Keratinocyte (primary cell): ENCODE results near the gene KLHL29. TPM values are rescaled to one million over a fixed set of nuclear protein-coding genes. Genes with fewer than 3 reads are reported as not detected.

ENCODE experiments used
- DNase-seq: peaks from one replicate; pipeline ENCODE4 v3.0.0-alpha.2; 2011; ENCODE audit warnings: low read depth, missing footprints, low spot score
- FAIRE-seq: peaks from 2 replicates; lab custom pipeline; 2011; peaks lifted over from hg19 to GRCh38; lab: Jason Lieb, UNC
- H2AFZ ChIP-seq: 2 replicates; pipeline ENCODE4 v1.6.0; 2012; ENCODE audit warnings: low read length, control low read depth, inconsistent platforms; ENCODE audit not compliant: control insufficient read depth
- H3K27ac ChIP-seq: 2 replicates; pipeline ENCODE4 v1.5.1; 2011; ENCODE audit warnings: low read length; ENCODE audit not compliant: control insufficient read depth, insufficient read depth
- H3K27me3 ChIP-seq: 3 replicates; pipeline ENCODE4 v1.6.0; 2011; ENCODE audit warnings: low read length; ENCODE audit not compliant: control insufficient read depth, insufficient read depth; ENCODE audit errors: extremely low read depth
- H3K36me3 ChIP-seq, 2 experiments: 2 replicates in 1 of 2; 3 replicates in 1 of 2; pipeline ENCODE4 v1.5.1; 2011; ENCODE audit warnings: low read length in 2 of 2, mild to moderate bottlenecking in 1 of 2; ENCODE audit not compliant: control insufficient read depth in 2 of 2, insufficient read depth in 2 of 2; ENCODE audit errors: extremely low read depth in 1 of 2
- H3K4me1 ChIP-seq: 3 replicates; pipeline ENCODE4 v1.5.1; 2011; ENCODE audit warnings: low read length; ENCODE audit not compliant: control insufficient read depth, insufficient read depth; ENCODE audit errors: extremely low read depth
- H3K4me2 ChIP-seq: 3 replicates; pipeline ENCODE4 v1.6.0; 2011; ENCODE audit warnings: low read depth, low read length; ENCODE audit not compliant: control insufficient read depth, insufficient read depth; ENCODE audit errors: extremely low read depth
- H3K4me3 ChIP-seq, 3 experiments: fragments of 200-600 bp in 1 of 3; sonication (generic) in 1 of 3; 2 replicates in 2 of 3; 3 replicates in 1 of 3; pipeline ENCODE4 v1.5.1; 2011 to 2016; ENCODE audit warnings: low read length in 3 of 3, mild to moderate bottlenecking in 3 of 3, control low read depth in 2 of 3, inconsistent platforms in 1 of 3, low read depth in 1 of 3, mixed read lengths in 1 of 3, mixed run types in 1 of 3, moderate library complexity in 1 of 3; ENCODE audit not compliant: control insufficient read depth in 2 of 3, insufficient read depth in 2 of 3; ENCODE audit errors: extremely low read depth in 1 of 3
- H3K79me2 ChIP-seq: 2 replicates; pipeline ENCODE4 v1.6.0; 2012; ENCODE audit warnings: low read length; ENCODE audit not compliant: control insufficient read depth, insufficient read depth
- H3K9ac ChIP-seq: 3 replicates; pipeline ENCODE4 v1.6.0; 2011; ENCODE audit warnings: low read length; ENCODE audit not compliant: control insufficient read depth, insufficient read depth; ENCODE audit errors: extremely low read depth
- H3K9me1 ChIP-seq: 3 replicates; pipeline ENCODE4 v1.6.0; 2011; ENCODE audit warnings: low read length; ENCODE audit not compliant: control insufficient read depth, insufficient read depth; ENCODE audit errors: extremely low read depth
- H3K9me3 ChIP-seq: 2 replicates; pipeline ENCODE4 v1.5.1; 2012; ENCODE audit warnings: low read depth, low read length; ENCODE audit not compliant: control insufficient read depth
- H4K20me1 ChIP-seq: 3 replicates; pipeline ENCODE4 v1.6.0; 2011; ENCODE audit warnings: low read length; ENCODE audit not compliant: control insufficient read depth, insufficient read depth; ENCODE audit errors: extremely low read depth
- CTCF ChIP-seq, 3 experiments: IDR thresholded peaks in 1 of 3; conservative IDR thresholded peaks in 1 of 3; optimal IDR thresholded peaks in 1 of 3; 2 replicates in 2 of 3; 3 replicates in 1 of 3; pipeline versions ENCODE3 to v1.5.1; 2011; ENCODE audit warnings: low read length in 3 of 3, mild to moderate bottlenecking in 3 of 3, moderate library complexity in 2 of 3, control low read depth in 1 of 3, inconsistent platforms in 1 of 3; ENCODE audit not compliant: insufficient read depth in 2 of 3; ENCODE audit errors: extremely low read depth in 1 of 3
- EZH2 ChIP-seq: IDR thresholded peaks from one replicate; pipeline ENCODE4 v1.6.1; 2012; ENCODE audit warnings: inconsistent platforms, mild to moderate bottlenecking, low read length, moderate library complexity
- dilution Hi-C: fragments of 300-500 bp; cut with MboI; formaldehyde crosslinking; loops from one replicate; pipeline ENCODE4 v1.7.0; 2020; ENCODE audit warnings: low sequenced_read_pairs; ENCODE audit not compliant: extremely low pct_ligation_motif_present
- polyA plus RNA-seq, 5 experiments: library from polyadenylated mRNA; depleted of rRNA in 3 of 5; stranded (reverse) in 3 of 5; stranded (forward) in 1 of 5; unstranded in 1 of 5; fragments of >200 nt; gene quantifications; 1 replicate in 1 of 5; 2 replicates in 3 of 5; 3 replicates in 1 of 5; pipeline versions ENCODE4 v1.2.1 to v1.2.3, GENCODE V29; 2011 to 2012; ENCODE audit warnings: missing spikeins in 2 of 5, low read depth in 1 of 5, low replicate concordance in 1 of 5

KLHL29 gene
- polyA plus RNA-seq, 1 donor (not counting 4 experiments of a cell fraction or from before 2014, with no cell fraction given) = 4.7 TPM

DNA sequence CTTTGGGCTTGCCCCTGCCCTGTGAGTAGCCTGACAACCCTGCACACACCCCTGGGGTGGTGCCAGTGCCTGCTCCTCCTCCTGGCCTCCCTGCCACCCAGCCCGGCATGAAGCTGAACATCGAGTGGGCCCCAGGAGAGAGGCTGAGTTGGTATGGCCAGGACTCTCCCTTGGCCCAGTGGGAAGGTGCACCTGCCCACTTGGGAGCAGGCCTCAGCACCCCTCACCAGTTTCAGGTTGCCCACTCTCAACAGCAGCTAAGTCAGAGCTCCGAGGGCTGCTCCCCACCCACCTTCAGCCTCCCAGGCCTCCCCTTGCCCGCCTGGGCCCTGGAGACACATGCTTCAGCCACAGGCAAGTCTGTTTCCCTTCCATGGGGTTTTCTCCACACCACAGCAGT is 203.1 kb downstream of the KLHL29 start:
- dilution Hi-C loops = no loop called here
- no peaks in the 10 kb centered on the region for H3K27me3 ChIP-seq
- no peaks in the 10 kb centered on the region for H3K79me2 ChIP-seq
- no peak overlapping the region for H2AFZ ChIP-seq
- no peaks in the 10 kb centered on the region for H3K36me3 ChIP-seq
- no peak overlapping the region for H3K9ac ChIP-seq
- FAIRE-seq (no peak), DNase-seq (no peak)
- no peaks in the 10 kb centered on the region for H3K9me1 ChIP-seq
- TF ChIP-seq CTCF (optimal IDR thresholded peaks at IDR 0.05 in 1 of 3, IDR thresholded peaks at IDR 0.05 in 1 of 3, conservative IDR thresholded peaks at IDR 0.05 in 1 of 3; ENCODE audit: extremely low read depth in 1 of 3, insufficient read depth in 2 of 3, low read length in 3 of 3) = no peak
- no peak overlapping the region for H3K4me2 ChIP-seq
- peaks cover 3% of the 10 kb centered on the region for H4K20me1 ChIP-seq
- H3K4me3 ChIP-seq = no peak overlapping the region
- H3K9me3 ChIP-seq = no peaks in the 10 kb centered on the region
- H3K27ac ChIP-seq = no peak overlapping the region
- H3K4me1 ChIP-seq = peaks cover 4% of the 10 kb centered on the region

- H3K4me2 ChIP-seq = no peak overlapping the region
- no peaks in the 10 kb centered on the region for H3K36me3 ChIP-seq
- dilution Hi-C loops = no loop called here
- FAIRE-seq = no peak
- no peak for DNase-seq
- H3K27me3 ChIP-seq = no peaks in the 10 kb centered on the region
- H3K9ac ChIP-seq = no peak overlapping the region
- H4K20me1 ChIP-seq = peaks cover 3% of the 10 kb centered on the region
- no peak overlapping the region for H2AFZ ChIP-seq
- TF ChIP-seq EZH2 = no peak
- no peak for TF ChIP-seq CTCF (optimal IDR thresholded peaks at IDR 0.05 in 1 of 3, IDR thresholded peaks at IDR 0.05 in 1 of 3, conservative IDR thresholded peaks at IDR 0.05 in 1 of 3; ENCODE audit: extremely low read depth in 1 of 3, insufficient read depth in 2 of 3, low read length in 3 of 3)
- H3K4me3 ChIP-seq = no peak overlapping the region
- H3K9me1 ChIP-seq = no peaks in the 10 kb centered on the region
- peaks cover 4% of the 10 kb centered on the region for H3K4me1 ChIP-seq
- no peaks in the 10 kb centered on the region for H3K9me3 ChIP-seq
- H3K79me2 ChIP-seq = no peaks in the 10 kb centered on the region
- no peak overlapping the region for H3K27ac ChIP-seq
Observed at GRCh38 chr2:23588508-23589201, 203.7 kb downstream of the KLHL29 start.
